NCI-H146 treated with DMSO at 0.1 percent for 48 hours (cell line): ENCODE results near the gene FPR1.
"Not testable (repeated sequence)": the region's sequence is repeated elsewhere in the genome, so short reads cannot be mapped to it uniquely, and the experiment has no call there.

Source experiments
- DNase-seq: peaks from one replicate; lab custom pipeline; 2025; ENCODE audit not compliant: unreplicated experiment; lab: John Stamatoyannopoulos, UW

The FPR1 gene

GRCh38 chr19:51779703-51780102 is 28.0 kb upstream of the FPR1 start:
- no peak for DNase-seq

GRCh38 chr19:51779181-51779580 is 27.5 kb upstream of the FPR1 start:
- no peak for DNase-seq

GRCh38 chr19:51777570-51778462 is 26.1 kb upstream of the FPR1 start:
- peak; percentile 55 for DNase-seq

- not testable (repeated sequence) for DNase-seq
Observed at GRCh38 chr19:51776561-51776960, 24.9 kb upstream of the FPR1 start.

GRCh38 chr19:51772977-51773376 is 21.3 kb upstream of the FPR1 start:
- DNase-seq: no peak

- DNase-seq: no peak
Observed at GRCh38 chr19:51771376-51772130, 19.9 kb upstream of the FPR1 start.

GRCh38 chr19:51766461-51766860 is 14.8 kb upstream of the FPR1 start:
- DNase-seq: no peak

GRCh38 chr19:51765086-51765485 is 13.4 kb upstream of the FPR1 start:
- DNase-seq: no peak

- no peak for DNase-seq
Observed at GRCh38 chr19:51761696-51762095, 10.0 kb upstream of the FPR1 start.

GRCh38 chr19:51760697-51761356 is 9.1 kb upstream of the FPR1 start, which contains the start of gene FPR2:
Gene FPR2 (plus strand): TSS chr19:51761180. CDS start chr19:51768659, 7,479 bp downstream.
- no peak for DNase-seq

- DNase-seq: no peak
Observed at GRCh38 chr19:51755571-51755970, 3.9 kb upstream of the FPR1 start.

- DNase-seq: no peak
Observed at GRCh38 chr19:51754770-51755169, 3.1 kb upstream of the FPR1 start.

GRCh38 chr19:51754109-51754508 is 2.4 kb upstream of the FPR1 start:
- DNase-seq: no peak

GRCh38 chr19:51750400-51751094 is 1.1 kb downstream of the FPR1 start:
- no peak for DNase-seq

GRCh38 chr19:51749979-51750378 is 1.7 kb downstream of the FPR1 start:
- no peak for DNase-seq

- DNase-seq: no peak
Observed at GRCh38 chr19:51746731-51747130, 4.9 kb downstream of the FPR1 start.

- no peak for DNase-seq
Observed at GRCh38 chr19:51743405-51743804, 8.3 kb downstream of the FPR1 start.

- no peak for DNase-seq
Observed at GRCh38 chr19:51742789-51743188, 8.9 kb downstream of the FPR1 start.

- no peak for DNase-seq
Observed at GRCh38 chr19:51740356-51740755, 11.3 kb downstream of the FPR1 start.

GRCh38 chr19:51739466-51740213 is 12.0 kb downstream of the FPR1 start:
- no peak for DNase-seq
